GM23338 (cell line): Measurements from ENCODE around the gene TBC1D32. TPM values are rescaled to one million over a fixed set of nuclear protein-coding genes. Genes with fewer than 3 reads are reported as not detected.

Experiments used
- ATAC-seq: fragments of 200-7000 bp; cut with Tn5 transposase; 3 replicates; pipeline ENCODE4 v1.9.1; 2020
- DNase-seq: peaks from one replicate; pipeline ENCODE4 v3.0.0-alpha.2; 2015; ENCODE audit warnings: low spot score
- H2AFZ ChIP-seq: fragments of 200-600 bp; sonication (generic); 2 replicates; pipeline ENCODE4 v1.8.0; 2016; ENCODE audit warnings: antibody characterized with exemption, mild to moderate bottlenecking, moderate library complexity
- H3F3A ChIP-seq: fragments of 200-600 bp; sonication (generic); replicated peaks from 2 replicates; pipeline ENCODE4 v1.8.0; 2017; ENCODE audit warnings: antibody characterized with exemption, mixed run types, low read depth
- H3K27ac ChIP-seq: fragments of 200-600 bp; sonication (generic); 2 replicates; pipeline ENCODE4 v1.6.1; 2016; ENCODE audit warnings: low read depth
- H3K27me3 ChIP-seq: fragments of 200-600 bp; sonication (generic); 2 replicates; pipeline ENCODE4 v1.8.0; 2016; ENCODE audit warnings: mild to moderate bottlenecking, mixed run types, moderate library complexity; ENCODE audit not compliant: insufficient read depth
- H3K36me3 ChIP-seq: fragments of 200-600 bp; sonication (generic); 2 replicates; pipeline ENCODE4 v1.8.0; 2016; ENCODE audit warnings: mild to moderate bottlenecking; ENCODE audit not compliant: insufficient read depth
- H3K4me1 ChIP-seq: fragments of 200-600 bp; sonication (generic); 2 replicates; pipeline ENCODE4 v1.8.0; 2016; ENCODE audit warnings: mild to moderate bottlenecking, moderate library complexity; ENCODE audit not compliant: insufficient read depth
- H3K4me2 ChIP-seq: fragments of 200-600 bp; sonication (generic); 2 replicates; pipeline ENCODE4 v1.7.1; 2017; ENCODE audit warnings: mixed run types
- H3K4me3 ChIP-seq: fragments of 200-600 bp; sonication (generic); 2 replicates; pipeline ENCODE4 v1.6.1; 2016; ENCODE audit warnings: mixed run types
- H3K79me2 ChIP-seq: fragments of 200-600 bp; sonication (generic); replicated peaks from 2 replicates; pipeline ENCODE4 v1.8.0; 2017; ENCODE audit warnings: mild to moderate bottlenecking; ENCODE audit not compliant: insufficient read depth
- H3K9me2 ChIP-seq: fragments of 200-600 bp; sonication (generic); 2 replicates; pipeline ENCODE4 v1.8.0; 2017; ENCODE audit not compliant: insufficient read depth
- H4K20me1 ChIP-seq: fragments of 200-600 bp; sonication (generic); replicated peaks from 2 replicates; pipeline ENCODE4 v1.8.0; 2017; ENCODE audit warnings: mild to moderate bottlenecking; ENCODE audit not compliant: insufficient read depth
- H3K27ac Mint-ChIP-seq: 2 replicates; pipeline ENCODE4 v1.8.0; 2020; ENCODE audit warnings: inconsistent platforms, mild to moderate bottlenecking, moderate library complexity, mixed read lengths
- H3K27me3 Mint-ChIP-seq: 3 replicates; pipeline ENCODE4 v1.8.0; 2022; ENCODE audit warnings: low read depth, mild to moderate bottlenecking, moderate library complexity, mixed read lengths, inconsistent platforms; ENCODE audit not compliant: insufficient read depth, poor library complexity
- H3K36me3 Mint-ChIP-seq: 3 replicates; pipeline ENCODE4 v1.8.0; 2021; ENCODE audit warnings: low read depth, mild to moderate bottlenecking, inconsistent platforms, moderate library complexity, mixed read lengths
- H3K4me1 Mint-ChIP-seq: 3 replicates; pipeline ENCODE4 v1.8.0; 2020; ENCODE audit warnings: mild to moderate bottlenecking, inconsistent platforms, mixed read lengths
- H3K4me3 Mint-ChIP-seq: 3 replicates; pipeline ENCODE4 v1.8.0; 2021; ENCODE audit warnings: moderate library complexity, mild to moderate bottlenecking, inconsistent platforms, mixed read lengths
- H3K9me3 Mint-ChIP-seq: 3 replicates; pipeline ENCODE4 v1.8.0; 2020; ENCODE audit warnings: moderate library complexity, mild to moderate bottlenecking, inconsistent platforms, mixed read lengths
- ETS1 ChIP-seq: IDR thresholded peaks from 2 replicates; pipeline ENCODE4 v1.6.1; 2016; ENCODE audit warnings: antibody characterized with exemption
- EZH2phosphoT487 ChIP-seq: fragments of 200-600 bp; sonication (generic); IDR thresholded peaks from one replicate; pipeline ENCODE4 v1.8.1; 2018; ENCODE audit warnings: antibody characterized with exemption; ENCODE audit not compliant: unreplicated experiment
- POLR2AphosphoS5 ChIP-seq: IDR thresholded peaks from 2 replicates; pipeline ENCODE4 v1.6.1; 2016; ENCODE audit warnings: antibody characterized with exemption, low read depth
- STAT1 ChIP-seq: IDR thresholded peaks from one replicate; pipeline ENCODE4 v1.6.1; 2016; ENCODE audit warnings: antibody characterized with exemption; ENCODE audit not compliant: unreplicated experiment
- ZNF114 ChIP-seq: fragments of 250-450 bp; sonication (Bioruptor Pico); IDR thresholded peaks from 2 replicates; pipeline ENCODE4 v1.5.0; 2020; ENCODE audit warnings: mild to moderate bottlenecking, moderate library complexity
- ZNF462 ChIP-seq: fragments of 250-450 bp; sonication (Bioruptor Pico); IDR thresholded peaks from 2 replicates; pipeline ENCODE4 v1.5.0; 2020; ENCODE audit warnings: mild to moderate bottlenecking, moderate library complexity
- polyA plus RNA-seq: library from polyadenylated mRNA; unstranded; fragments of >200 nt; fragmentation: Nextera tagmentation; extraction: Ambion mirVana; gene quantifications from 2 replicates; pipeline ENCODE4 v1.2.1, GENCODE V29; 2016
- total RNA-seq: library from RNA; depleted of rRNA; stranded (reverse); fragments of >200 nt; shearing (Covaris generic); gene quantifications from 2 replicates; pipeline ENCODE4 v1.2.3, GENCODE V29; 2014

The TBC1D32 gene
- total and polyA plus RNA-seq, 2 experiments from 2014 or later: 8.9 to 10.4 TPM

- Mint-ChIP-seq H3K4me3 (no peak overlapping the region), H3K27ac (no peak overlapping the region), H3K36me3 (no peaks in the 10 kb centered on the region), H3K27me3 (no peaks in the 10 kb centered on the region), H3K4me1 (no peaks in the 10 kb centered on the region; the same call in 1 of the 3 replicates), H3K9me3 (no peaks in the 10 kb centered on the region)
- Histone ChIP-seq H3K27me3 (no peaks in the 10 kb centered on the region), H3K79me2 (no peaks in the 10 kb centered on the region), H3K4me3 (no peak overlapping the region), H3K4me2 (no peak overlapping the region), H2AFZ (no peak overlapping the region; the same call in 1 of the 2 replicates), H3K9me2 (no peaks in the 10 kb centered on the region), H4K20me1 (no peaks in the 10 kb centered on the region), H3K36me3 (no peaks in the 10 kb centered on the region), H3K27ac (no peak overlapping the region), H3F3A (no peaks in the 10 kb centered on the region), H3K4me1 (no peaks in the 10 kb centered on the region)
- DNase-seq (no peak), ATAC-seq (no peak)
- TF ChIP-seq ZNF462 (CRISPR knock-in tag): no peak
- TF ChIP-seq STAT1: no peak
- TF ChIP-seq ZNF114 (CRISPR knock-in tag): no peak
- TF ChIP-seq POLR2AphosphoS5: no peak
- TF ChIP-seq ETS1: no peak
- no peak for TF ChIP-seq EZH2phosphoT487
Observed at GRCh38 chr6:121347484-121347883, 13.2 kb upstream of the TBC1D32 start.
